ENCODE results near the gene C1orf53.

The C1orf53 gene

DNA sequence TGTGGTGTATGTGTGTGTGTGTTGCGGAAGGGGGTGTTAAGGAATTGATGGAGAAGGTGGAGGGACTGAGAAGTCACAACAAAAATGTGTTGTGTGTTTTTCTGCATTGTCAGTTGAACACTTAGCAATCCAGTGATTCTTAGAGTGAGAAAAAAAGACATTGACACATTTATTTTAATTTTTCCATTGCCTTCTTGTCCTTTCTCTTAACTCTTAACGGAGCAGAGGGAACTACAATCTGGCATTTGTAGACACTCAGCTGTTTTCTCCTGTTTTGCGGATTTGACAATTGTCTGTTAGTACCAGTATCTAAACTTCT, 725 bp downstream of the C1orf53 start:
- H3K4me1 ChIP-seq (ENCODE audit: insufficient read depth, low read length, severe bottlenecking) = peaks cover 19% of the 10 kb centered on the region
- no peaks in the 10 kb centered on the region for H3K9me2 ChIP-seq (ENCODE audit: low read depth, low read length)
- TF ChIP-seq CTCF (IDR thresholded peaks at IDR 0.05; ENCODE audit: low read length) = no peak
- no peak for TF ChIP-seq EZH2 (IDR thresholded peaks at IDR 0.05; ENCODE audit: borderline replicate concordance, low read length)
- H2AFZ ChIP-seq (ENCODE audit: low read length) = peak overlapping the region; percentile 99
- H3K79me2 ChIP-seq (ENCODE audit: insufficient read depth, low read length) = no peaks in the 10 kb centered on the region
- H3K9me3 ChIP-seq (ENCODE audit: low read length) = no peaks in the 10 kb centered on the region
- H4K20me1 ChIP-seq (ENCODE audit: insufficient read depth, low read length) = no peaks in the 10 kb centered on the region
- H3K9ac ChIP-seq (ENCODE audit: low read length) = peak overlapping the region; percentile 86
- H3K4me3 ChIP-seq (ENCODE audit: low read depth, low read length, poor library complexity, severe bottlenecking) = peak overlapping the region; percentile 81
- H3F3A ChIP-seq (ENCODE audit: insufficient read depth, low read length) = no peaks in the 10 kb centered on the region
- H3K27ac ChIP-seq (ENCODE audit: low read depth, low read length, poor library complexity, severe bottlenecking) = peak overlapping the region; percentile 73
- H3K27me3 ChIP-seq (ENCODE audit: insufficient read depth, low read length) = no peaks in the 10 kb centered on the region
- no peaks in the 10 kb centered on the region for H3K36me3 ChIP-seq (ENCODE audit: insufficient read depth, low read length)
- H3K4me2 ChIP-seq (ENCODE audit: low read length) = peak overlapping the region; percentile 96

DNA sequence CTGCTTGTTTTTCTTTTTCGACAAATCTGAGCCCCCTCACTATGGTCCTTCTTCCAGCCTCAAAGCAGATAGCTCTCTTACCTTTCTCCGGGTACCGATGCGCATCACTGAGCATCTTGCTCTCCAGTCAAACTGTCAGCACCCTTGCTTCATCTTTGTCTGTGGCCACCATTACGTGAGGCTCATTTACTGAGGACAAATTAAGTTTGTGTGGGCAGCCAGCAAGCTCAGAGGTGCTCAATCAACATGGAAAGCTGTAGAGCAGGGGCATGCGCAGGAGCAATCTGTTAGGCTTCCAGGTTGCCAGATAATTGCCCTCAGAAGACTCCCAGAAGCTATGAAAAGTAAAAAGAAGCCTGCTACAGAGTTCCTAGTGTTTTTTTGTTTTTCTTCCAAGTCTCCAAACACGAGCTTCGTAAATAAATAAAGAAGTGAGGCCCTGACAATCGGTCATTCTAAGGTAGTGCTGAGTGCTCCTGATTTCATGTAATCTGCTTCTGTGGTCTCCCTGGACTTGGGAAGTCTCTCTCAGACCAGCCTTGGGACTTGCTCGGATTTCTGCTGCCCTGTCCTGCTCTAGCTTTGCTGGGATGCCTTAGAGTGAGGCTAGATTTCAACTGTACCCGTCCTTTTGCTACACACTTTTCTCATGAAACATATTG, 1.8 kb downstream of the C1orf53 start:
- Histone ChIP-seq H4K20me1 (ENCODE audit: insufficient read depth, low read length) (no peaks in the 10 kb centered on the region), H3K27ac (ENCODE audit: low read depth, low read length, poor library complexity, severe bottlenecking) (no peak overlapping the region), H2AFZ (ENCODE audit: low read length) (no peak overlapping the region), H3K79me2 (ENCODE audit: insufficient read depth, low read length) (no peaks in the 10 kb centered on the region), H3K4me1 (ENCODE audit: insufficient read depth, low read length, severe bottlenecking) (peaks cover 19% of the 10 kb centered on the region), H3K36me3 (ENCODE audit: insufficient read depth, low read length) (no peaks in the 10 kb centered on the region), H3K9me3 (ENCODE audit: low read length) (no peaks in the 10 kb centered on the region), H3K27me3 (ENCODE audit: insufficient read depth, low read length) (no peaks in the 10 kb centered on the region), H3K9me2 (ENCODE audit: low read depth, low read length) (no peaks in the 10 kb centered on the region), H3F3A (ENCODE audit: insufficient read depth, low read length) (no peaks in the 10 kb centered on the region), H3K4me3 (ENCODE audit: low read depth, low read length, poor library complexity, severe bottlenecking) (no peak overlapping the region), H3K9ac (ENCODE audit: low read length) (no peak overlapping the region), H3K4me2 (ENCODE audit: low read length) (no peak overlapping the region; the same call in 1 of the 2 replicates)
- TF ChIP-seq EZH2 (IDR thresholded peaks at IDR 0.05; ENCODE audit: borderline replicate concordance, low read length) (no peak), CTCF (IDR thresholded peaks at IDR 0.05; ENCODE audit: low read length) (no peak)

DNA sequence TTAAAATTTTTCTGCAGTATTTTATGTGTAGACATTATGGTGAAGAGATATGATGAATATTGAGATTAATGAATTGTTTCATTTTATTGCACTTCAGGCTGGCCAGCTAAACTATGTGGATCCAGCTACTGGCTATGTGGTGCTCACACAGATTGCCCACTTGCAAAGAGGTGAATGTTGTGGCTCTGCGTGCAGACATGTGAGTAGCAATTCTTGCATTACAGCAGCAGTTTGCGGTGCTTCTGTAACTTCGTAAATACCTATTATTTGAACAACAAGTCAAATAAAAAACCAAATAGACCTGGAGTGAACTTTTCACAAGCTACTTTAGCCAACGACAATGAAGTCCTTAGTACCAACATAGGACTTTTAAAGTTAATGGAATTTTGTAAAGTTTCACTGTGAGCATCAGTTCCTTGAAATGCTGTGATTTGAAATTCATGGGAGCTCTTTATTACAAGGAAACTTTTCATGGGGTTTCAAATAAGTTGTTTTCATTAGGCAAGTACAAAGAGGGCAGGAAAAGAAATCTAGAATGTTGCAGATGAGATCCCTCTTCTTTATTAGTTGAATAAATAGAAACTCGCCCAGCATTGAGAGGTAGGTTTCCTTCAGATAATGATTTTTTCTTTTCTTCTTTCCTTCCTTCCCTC, 3.4 kb downstream of the C1orf53 start:
- Histone ChIP-seq H3K9me2 (ENCODE audit: low read depth, low read length) (no peaks in the 10 kb centered on the region), H2AFZ (ENCODE audit: low read length) (no peak overlapping the region), H3K36me3 (ENCODE audit: insufficient read depth, low read length) (no peaks in the 10 kb centered on the region), H3K9me3 (ENCODE audit: low read length) (no peaks in the 10 kb centered on the region), H3K27me3 (ENCODE audit: insufficient read depth, low read length) (0 out of 2 replicates have a peak, but pooled peaks cover 3% of the 10 kb centered on the region), H3F3A (ENCODE audit: insufficient read depth, low read length) (no peaks in the 10 kb centered on the region), H4K20me1 (ENCODE audit: insufficient read depth, low read length) (no peaks in the 10 kb centered on the region), H3K79me2 (ENCODE audit: insufficient read depth, low read length) (no peaks in the 10 kb centered on the region), H3K4me2 (ENCODE audit: low read length) (no peak overlapping the region), H3K9ac (ENCODE audit: low read length) (no peak overlapping the region), H3K4me1 (ENCODE audit: insufficient read depth, low read length, severe bottlenecking) (peaks cover 19% of the 10 kb centered on the region), H3K4me3 (ENCODE audit: low read depth, low read length, poor library complexity, severe bottlenecking) (no peak overlapping the region), H3K27ac (ENCODE audit: low read depth, low read length, poor library complexity, severe bottlenecking) (no peak overlapping the region)
- TF ChIP-seq EZH2 (IDR thresholded peaks at IDR 0.05; ENCODE audit: borderline replicate concordance, low read length) = no peak
- TF ChIP-seq CTCF (IDR thresholded peaks at IDR 0.05; ENCODE audit: low read length) = no peak
